IPS DF 19.7 (cell line): Measurements from ENCODE around the gene MICU2.

Experiments
- DNase-seq: peaks from one replicate; pipeline ENCODE4 v3.0.0-alpha.2; 2013; ENCODE audit warnings: low read depth, low spot score

Gene MICU2

GRCh38 chr13:21544515-21544914 lies 59.5 kb downstream of the MICU2 start:
- no peak for DNase-seq

- DNase-seq: no peak
Observed at GRCh38 chr13:21542563-21542962, 61.4 kb downstream of the MICU2 start.

GRCh38 chr13:21541980-21542379 lies 62.0 kb downstream of the MICU2 start:
- DNase-seq: no peak

DNA sequence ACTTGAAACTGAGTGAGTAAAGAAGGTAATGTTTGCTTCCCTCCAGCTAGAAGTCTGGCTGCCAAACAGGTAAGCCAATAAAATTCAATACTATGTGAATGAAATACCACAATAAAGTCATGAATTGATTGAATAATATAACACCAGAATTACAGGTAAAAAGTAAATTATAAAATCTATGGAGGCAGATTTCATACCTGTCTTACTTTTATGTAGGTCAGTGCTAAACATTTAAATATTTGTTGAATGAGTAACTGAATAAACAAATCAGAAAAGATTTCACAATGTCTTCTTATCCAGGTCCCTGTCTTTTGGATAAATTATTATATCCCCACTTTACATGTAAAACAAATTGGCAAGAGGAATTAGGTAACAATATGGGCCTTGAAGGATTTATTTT lies 62.7 kb downstream of the MICU2 start:
- no peak for DNase-seq

GRCh38 chr13:21539687-21540086 lies 64.3 kb downstream of the MICU2 start:
- no peak for DNase-seq

DNA sequence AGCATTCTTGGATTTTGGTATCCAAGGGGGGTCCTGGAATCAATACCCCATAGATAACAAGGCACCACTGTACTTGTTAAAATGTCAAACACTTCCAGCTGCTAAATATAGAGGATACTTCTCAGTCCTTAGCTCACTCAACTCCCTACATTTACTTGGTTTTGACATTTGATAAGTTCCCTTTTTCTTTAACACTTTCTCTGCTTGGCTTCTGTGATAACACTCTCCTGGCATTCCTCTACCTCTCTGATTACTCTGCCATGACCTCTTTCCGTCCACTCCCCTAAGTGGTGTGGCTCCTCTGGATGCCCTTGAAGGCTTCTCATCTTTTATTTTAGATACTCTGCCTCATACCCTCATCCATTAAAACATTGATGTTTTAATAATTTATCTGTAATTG lies 65.2 kb downstream of the MICU2 start:
- DNase-seq: no peak

GRCh38 chr13:21538280-21538679 lies 65.7 kb downstream of the MICU2 start:
- DNase-seq: no peak

- no peak for DNase-seq
Observed at GRCh38 chr13:21537105-21537504, 66.9 kb downstream of the MICU2 start.

DNA sequence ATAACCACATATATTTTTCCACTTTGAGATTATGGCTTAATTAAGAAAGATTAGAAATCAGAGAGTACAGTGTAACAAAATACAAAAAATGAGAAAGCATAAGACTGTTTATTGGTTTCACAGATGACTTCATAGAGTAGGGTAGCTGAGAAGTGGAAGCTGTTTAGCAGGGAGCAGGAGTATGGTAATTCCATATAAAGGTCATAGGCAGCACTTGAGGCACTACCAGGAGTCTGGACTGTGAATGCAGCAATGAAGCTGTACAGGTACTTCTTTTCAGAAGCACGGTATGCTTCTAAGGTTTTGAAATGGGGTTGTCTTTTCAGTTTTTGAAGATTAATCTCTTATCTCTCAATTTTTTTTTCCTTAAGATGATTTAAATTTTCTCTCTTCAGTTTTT lies 69.2 kb downstream of the MICU2 start:
- no peak for DNase-seq

DNA sequence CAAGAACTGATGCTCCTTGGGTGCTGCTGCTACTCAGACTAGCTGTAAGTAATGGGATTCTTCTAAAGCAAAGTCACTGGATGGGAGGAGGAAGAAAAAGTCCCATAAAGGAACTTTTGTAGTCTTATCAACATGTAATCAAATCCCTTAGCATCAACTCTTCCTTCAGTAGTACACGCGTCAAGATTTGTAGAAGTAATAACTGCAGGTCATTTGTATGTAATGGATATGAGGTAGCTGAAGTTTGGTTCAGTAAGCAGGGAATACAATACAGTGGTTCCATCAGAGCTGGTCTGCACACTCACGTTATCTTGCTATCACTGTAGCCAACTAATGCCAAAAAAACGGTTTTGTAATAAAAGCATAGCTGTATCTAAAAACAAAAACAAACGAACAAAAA lies 72.5 kb downstream of the MICU2 start:
- DNase-seq: no peak

DNA sequence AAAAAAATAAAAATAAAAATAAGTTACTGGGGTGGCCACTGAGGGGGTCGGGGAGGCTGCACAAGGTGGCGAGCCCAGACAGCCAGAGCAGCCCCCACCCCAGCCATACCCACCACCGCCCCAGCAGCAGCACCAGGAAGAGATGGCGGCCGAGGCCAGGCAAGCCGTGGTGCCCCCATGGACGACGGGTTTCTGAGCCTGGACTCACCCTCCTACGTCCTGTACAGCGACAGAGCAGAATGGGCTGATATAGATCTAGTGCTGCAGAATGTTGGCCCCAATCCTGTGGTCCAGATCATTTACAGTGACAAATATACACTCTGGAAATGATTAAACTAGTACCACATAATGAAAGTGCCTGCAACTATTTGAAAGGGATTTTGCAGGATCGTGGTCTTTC lies 73.3 kb downstream of the MICU2 start:
- no peak for DNase-seq

DNA sequence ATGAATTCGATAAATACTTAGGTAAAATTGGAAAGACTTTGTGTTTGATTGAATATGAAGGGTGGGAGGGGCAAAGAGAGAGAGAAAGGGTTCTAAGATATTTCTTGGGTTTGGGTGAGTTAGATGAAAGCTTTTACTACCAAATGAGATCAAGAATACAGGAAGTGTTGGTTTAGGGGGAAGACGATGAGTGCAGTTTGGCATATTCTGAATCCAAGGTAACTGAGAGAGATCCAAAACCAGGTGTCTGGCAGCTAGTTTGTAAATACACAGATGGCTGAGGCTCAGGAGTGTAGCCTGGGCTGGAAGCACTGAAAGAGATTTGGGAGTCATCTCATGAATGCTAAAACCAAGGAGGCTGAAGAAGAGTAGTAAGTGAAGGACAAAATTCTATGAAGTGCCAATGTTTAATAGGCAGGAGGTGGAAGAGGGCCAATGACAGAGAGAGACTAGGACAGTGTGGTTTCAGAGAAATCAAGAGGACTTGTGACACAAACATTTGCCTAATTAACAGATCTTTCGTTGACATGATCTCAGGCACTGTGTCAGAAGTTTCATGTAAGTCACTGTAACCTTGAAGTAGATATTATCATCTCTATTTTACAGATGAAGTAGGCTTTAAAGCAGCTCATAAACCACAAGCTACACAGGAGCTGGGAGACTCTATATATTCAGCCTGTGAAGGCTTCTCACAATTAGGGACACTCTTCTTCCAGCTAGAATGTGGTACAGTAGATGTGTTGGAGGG lies 74.7 kb downstream of the MICU2 start:
- no peak for DNase-seq

GRCh38 chr13:21528616-21529015 lies 75.4 kb downstream of the MICU2 start:
- no peak for DNase-seq

DNA sequence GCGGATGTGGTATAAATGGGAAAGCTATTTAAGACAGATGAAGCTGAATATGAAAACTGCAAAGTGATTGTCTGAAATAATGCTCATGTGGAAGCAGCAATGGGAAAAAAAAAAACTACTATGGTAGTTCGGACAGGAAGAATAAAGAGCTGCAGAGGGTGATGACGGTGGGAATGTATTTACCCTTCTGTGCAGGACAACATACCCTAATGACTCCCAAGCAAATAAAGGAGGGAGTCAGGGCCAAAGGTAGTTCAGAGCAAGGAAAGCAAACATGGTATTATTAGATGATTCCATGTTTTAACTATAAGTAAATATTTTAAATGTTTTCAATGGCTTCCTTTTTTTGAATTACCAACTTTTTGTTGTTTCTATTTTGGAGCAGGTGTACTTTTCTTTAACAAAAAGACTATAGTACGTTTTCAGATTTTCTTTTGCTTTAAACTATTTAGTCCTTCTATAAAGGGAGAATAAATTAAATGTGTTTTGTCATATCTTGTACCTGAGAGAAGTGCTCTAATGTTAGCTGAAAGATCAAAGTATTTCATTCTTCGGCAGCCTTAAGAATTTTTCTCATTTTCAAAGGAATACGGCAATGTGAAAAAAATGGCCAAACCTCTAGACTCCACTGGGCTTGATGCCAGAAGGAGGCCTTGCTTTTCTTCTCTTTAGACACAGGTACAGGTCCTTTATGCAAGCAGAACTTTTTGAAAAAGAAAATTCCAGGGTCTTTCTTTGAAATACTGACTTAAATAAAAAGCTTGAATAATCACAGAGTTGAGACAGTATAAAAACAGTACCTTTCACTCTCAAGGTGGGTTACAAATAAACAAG lies 77.0 kb downstream of the MICU2 start:
- no peak for DNase-seq

DNA sequence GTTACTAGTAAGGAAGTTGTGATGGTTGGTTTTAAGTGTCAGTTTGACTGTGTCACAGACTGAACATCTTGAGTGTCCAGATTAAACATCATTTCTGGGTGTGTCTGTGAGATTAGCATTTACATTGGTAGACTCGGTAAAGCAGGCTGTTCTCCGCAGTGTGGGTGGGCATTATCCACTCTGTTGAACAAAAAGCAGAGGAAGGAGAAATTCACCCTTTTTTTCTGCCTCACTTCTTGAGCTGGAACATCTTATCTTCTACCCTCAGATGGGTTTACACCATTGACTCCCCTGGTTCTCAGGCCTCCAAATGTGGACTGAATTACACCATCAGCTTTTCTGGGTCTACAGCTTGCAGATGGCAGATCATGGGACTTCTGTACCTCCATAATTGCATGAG lies 81.1 kb downstream of the MICU2 start:
- DNase-seq: no peak

DNA sequence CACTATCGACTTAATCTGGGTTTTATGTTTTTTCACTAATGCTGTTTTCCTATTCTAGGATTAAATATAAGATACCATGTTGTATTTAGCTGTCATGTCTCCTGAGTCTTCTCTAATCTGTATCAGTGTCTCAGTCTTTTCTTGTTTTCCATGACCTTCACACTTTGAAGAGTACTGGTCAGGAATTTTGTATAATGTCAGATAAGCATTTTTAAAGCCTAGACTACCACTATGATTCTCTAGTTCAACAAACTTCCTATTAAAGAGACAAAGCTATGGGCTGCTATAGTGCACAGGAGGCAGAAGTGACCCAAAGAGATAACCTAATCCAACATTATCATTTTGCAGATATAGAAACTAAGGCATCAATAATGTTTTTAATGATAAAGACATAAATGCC lies 81.8 kb downstream of the MICU2 start:
- DNase-seq: no peak

- no peak for DNase-seq
Observed at GRCh38 chr13:21518617-21519144, 85.3 kb downstream of the MICU2 start.

- DNase-seq: no peak
Observed at GRCh38 chr13:21517576-21517975, 86.4 kb downstream of the MICU2 start.

- no peak for DNase-seq
Observed at GRCh38 chr13:21516805-21517204, 87.2 kb downstream of the MICU2 start.

DNA sequence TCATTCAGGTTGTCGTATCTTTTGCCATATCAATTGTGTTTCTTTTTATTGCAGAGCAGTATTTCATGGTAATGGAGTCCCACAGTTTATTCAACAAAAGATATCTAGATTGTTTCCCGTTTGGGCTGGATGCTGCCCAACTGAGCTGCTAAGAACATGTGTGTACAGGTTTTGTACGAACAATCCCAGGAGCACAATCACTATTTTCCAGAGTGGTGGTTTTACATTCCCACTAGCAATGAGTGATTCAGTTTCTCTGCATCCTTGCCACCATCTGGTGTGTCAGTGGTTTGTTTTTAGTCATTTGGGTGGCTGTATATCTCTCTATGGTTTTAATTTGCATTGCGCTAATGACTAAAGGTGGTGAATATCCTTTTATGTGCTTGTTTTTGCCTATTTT lies 92.1 kb downstream of the MICU2 start:
- no peak for DNase-seq

- no peak for DNase-seq
Observed at GRCh38 chr13:21504379-21504778, 99.6 kb downstream of the MICU2 start.

GRCh38 chr13:21501686-21502085 lies 102.3 kb downstream of the MICU2 start:
- peak; percentile 23 for DNase-seq

- no peak for DNase-seq
Observed at GRCh38 chr13:21486322-21486721, 117.6 kb downstream of the MICU2 start.
